Endothelial cell of umbilical vein (primary cell): ENCODE results near the gene CREBL2.

Source experiments
- POLR2A ChIP-seq: IDR thresholded peaks from 2 replicates; pipeline ENCODE4 v1.6.1; 2012; ENCODE audit warnings: low read depth, mild to moderate bottlenecking, control low read depth, low read length
- TF ChIP-seq, protein P1 (sequence below), 2 donors: IDR thresholded peaks; 1 replicate in 1 of 2; 2 replicates in 1 of 2; pipeline ENCODE4 v1.5.1; 2011; ENCODE audit warnings: low read length in 2 of 2, mild to moderate bottlenecking in 2 of 2, moderate library complexity in 2 of 2, control low read depth in 1 of 2, inconsistent platforms in 1 of 2, low read depth in 1 of 2; ENCODE audit not compliant: insufficient read depth in 1 of 2; ENCODE audit errors: extremely low read depth in 1 of 2

DNA sequence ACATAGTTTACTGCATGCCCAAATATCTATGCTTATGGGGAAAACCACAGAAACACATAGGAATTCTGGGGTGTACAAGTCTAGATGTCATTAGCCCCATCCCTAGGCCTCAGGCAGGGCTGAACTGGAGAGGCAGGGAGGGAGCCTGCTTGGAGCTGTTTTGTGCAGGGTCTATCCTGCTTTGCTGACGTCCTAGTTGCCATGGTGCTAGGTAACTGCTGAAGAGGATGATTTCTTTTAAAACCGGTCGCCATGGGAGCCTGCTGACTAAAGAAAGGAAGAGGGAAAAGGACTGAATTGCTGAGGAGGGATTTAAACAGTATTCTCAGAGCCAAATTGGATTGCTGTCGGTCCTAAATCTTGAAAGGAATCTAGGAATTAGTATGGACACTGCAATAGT is 73.6 kb downstream of the CREBL2 start:
- TF ChIP-seq, protein P1, sequence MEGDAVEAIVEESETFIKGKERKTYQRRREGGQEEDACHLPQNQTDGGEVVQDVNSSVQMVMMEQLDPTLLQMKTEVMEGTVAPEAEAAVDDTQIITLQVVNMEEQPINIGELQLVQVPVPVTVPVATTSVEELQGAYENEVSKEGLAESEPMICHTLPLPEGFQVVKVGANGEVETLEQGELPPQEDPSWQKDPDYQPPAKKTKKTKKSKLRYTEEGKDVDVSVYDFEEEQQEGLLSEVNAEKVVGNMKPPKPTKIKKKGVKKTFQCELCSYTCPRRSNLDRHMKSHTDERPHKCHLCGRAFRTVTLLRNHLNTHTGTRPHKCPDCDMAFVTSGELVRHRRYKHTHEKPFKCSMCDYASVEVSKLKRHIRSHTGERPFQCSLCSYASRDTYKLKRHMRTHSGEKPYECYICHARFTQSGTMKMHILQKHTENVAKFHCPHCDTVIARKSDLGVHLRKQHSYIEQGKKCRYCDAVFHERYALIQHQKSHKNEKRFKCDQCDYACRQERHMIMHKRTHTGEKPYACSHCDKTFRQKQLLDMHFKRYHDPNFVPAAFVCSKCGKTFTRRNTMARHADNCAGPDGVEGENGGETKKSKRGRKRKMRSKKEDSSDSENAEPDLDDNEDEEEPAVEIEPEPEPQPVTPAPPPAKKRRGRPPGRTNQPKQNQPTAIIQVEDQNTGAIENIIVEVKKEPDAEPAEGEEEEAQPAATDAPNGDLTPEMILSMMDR (IDR thresholded peaks at IDR 0.05; ENCODE audit: extremely low read depth in 1 of 2, insufficient read depth in 1 of 2, low read depth in 1 of 2, low read length in 2 of 2) = no peak
- no peak for TF ChIP-seq POLR2A
